Lung (tissue), 12 donors: ENCODE data around the gene ZMYND10. TPM values are rescaled to one million over a fixed set of nuclear protein-coding genes. Genes with fewer than 3 reads are reported as not detected.
A peak's percentile ranks its signal among the peaks of the same experiment; 100 is the strongest.

Experiments used
- ATAC-seq: fragments of 200-7000 bp; cut with Tn5 transposase; one replicate; pipeline ENCODE4 v1.9.1; 2020; ENCODE audit warnings: moderate number of reproducible peaks; ENCODE audit not compliant: insufficient read depth, low FRiP score
- DNase-seq, 3 donors: peaks; one replicate each; pipeline ENCODE4 v3.0.0-alpha.2; 2013 to 2017
- H3K27ac ChIP-seq, 2 donors: one replicate each; pipeline ENCODE4 v1.5.1; 2013; ENCODE audit warnings: mild to moderate bottlenecking in 2 of 2, moderate library complexity in 2 of 2, control low read depth in 1 of 2, inconsistent platforms in 1 of 2, low read depth in 1 of 2, low read length in 1 of 2
- H3K27me3 ChIP-seq, 3 donors: one replicate each; pipeline ENCODE4 v1.5.1; 2013; ENCODE audit warnings: low read length in 2 of 3; ENCODE audit not compliant: control insufficient read depth in 3 of 3, insufficient read depth in 3 of 3
- H3K36me3 ChIP-seq, 4 donors: one replicate each; pipeline ENCODE4 v1.5.1; 2013; ENCODE audit warnings: low read length in 4 of 4, mild to moderate bottlenecking in 1 of 4, moderate library complexity in 1 of 4; ENCODE audit not compliant: control insufficient read depth in 4 of 4, insufficient read depth in 4 of 4
- H3K4me1 ChIP-seq, 5 donors: one replicate each; pipeline ENCODE4 v1.5.1; 2013; ENCODE audit warnings: low read length in 5 of 5, mild to moderate bottlenecking in 2 of 5, moderate library complexity in 1 of 5; ENCODE audit not compliant: control insufficient read depth in 5 of 5, insufficient read depth in 5 of 5
- H3K4me3 ChIP-seq: one replicate; pipeline ENCODE4 v1.5.1; 2013; ENCODE audit warnings: mild to moderate bottlenecking, control low read depth, moderate library complexity
- H3K9ac ChIP-seq, 2 donors: one replicate each; pipeline ENCODE4 v1.5.1; 2013; ENCODE audit warnings: low read length in 2 of 2, control low read depth in 1 of 2; ENCODE audit not compliant: insufficient read depth in 1 of 2
- H3K9me3 ChIP-seq, 4 donors: one replicate each; pipeline ENCODE4 v1.5.1; 2013; ENCODE audit warnings: low read length in 3 of 4, mild to moderate bottlenecking in 1 of 4, moderate library complexity in 1 of 4; ENCODE audit not compliant: control insufficient read depth in 4 of 4, insufficient read depth in 3 of 4
- CTCF ChIP-seq: IDR thresholded peaks from 2 replicates; pipeline ENCODE4 v1.5.1; 2012; ENCODE audit warnings: mild to moderate bottlenecking; ENCODE audit errors: control extremely low read depth, extremely low read depth
- WGBS, 2 donors: extraction: QIAGEN DNeasy Blood & Tissue Kit; methylation state at CpG; one replicate each; pipeline ENCODE4 v1.1.7; 2013; 5-methylcytosine and 5-hydroxymethylcytosine counted together
- polyA plus RNA-seq, 2 donors: library from polyadenylated mRNA; stranded (reverse); fragments of 200-250 nt; gene quantifications; one replicate each; pipeline ENCODE4 v1.2.1, GENCODE V29; 2013
- total RNA-seq, 2 donors: library from RNA; depleted of rRNA in 1 of 2; stranded (reverse); fragments of >200 nt in 1 of 2; gene quantifications; one replicate each; pipeline ENCODE4 v1.2.1, GENCODE V29; 2014 to 2021
- donor health status: control.
- donor health status: control.
- donor health status: Bipolar disorder and iron deficiency.
- donor health status: healthy.
- donor health status: DM: yes; HTN: yes; CAD: no.

Gene ZMYND10
- total and polyA plus RNA-seq, 4 donors = 31.4 to 117 (median 62.4) TPM

- no peak for TF ChIP-seq CTCF
- DNase-seq (peak in 1 of 3 donors; percentile 32), ATAC-seq (no peak)
- 17 to 30% methylated on average over 9 of the region's 9 CpGs for WGBS, 2 donors
- H3K27me3 ChIP-seq = peaks cover 0 to 5% (median 0%) of the 10 kb centered on the region in 3 donors
- peak overlapping the region; percentile 77 to 92 for H3K27ac ChIP-seq
- H3K9me3 ChIP-seq = no peaks in the 10 kb centered on the region
- peaks cover 3 to 58% (median 18%) of the 10 kb centered on the region in 5 donors for H3K4me1 ChIP-seq
- peak overlapping the region; percentile 40 for H3K4me3 ChIP-seq
- peak overlapping the region; percentile 14 to 25 for H3K9ac ChIP-seq
- H3K36me3 ChIP-seq = no peaks in the 10 kb centered on the region
Measured at GRCh38 chr3:50340147-50340447, 5.4 kb downstream of the ZMYND10 start.

GRCh38 chr3:50339485-50340146 lies 5.9 kb downstream of the ZMYND10 start:
- TF ChIP-seq CTCF = no peak
- Histone ChIP-seq H3K9me3 (no peaks in the 10 kb centered on the region), H3K36me3 (peaks cover 0 to 2% (median 0%) of the 10 kb centered on the region in 4 donors), H3K27me3 (peaks cover 0 to 5% (median 0%) of the 10 kb centered on the region in 3 donors), H3K4me3 (peak overlapping the region; percentile 13), H3K27ac (peak overlapping the region; percentile 72 to 77), H3K4me1 (peaks cover 3 to 56% (median 18%) of the 10 kb centered on the region in 5 donors), H3K9ac (no peak overlapping the region)
- 56 to 62% methylated on average over 14 of the region's 14 CpGs for WGBS, 2 donors
- no peak for DNase-seq
- ATAC-seq = no peak

DNA sequence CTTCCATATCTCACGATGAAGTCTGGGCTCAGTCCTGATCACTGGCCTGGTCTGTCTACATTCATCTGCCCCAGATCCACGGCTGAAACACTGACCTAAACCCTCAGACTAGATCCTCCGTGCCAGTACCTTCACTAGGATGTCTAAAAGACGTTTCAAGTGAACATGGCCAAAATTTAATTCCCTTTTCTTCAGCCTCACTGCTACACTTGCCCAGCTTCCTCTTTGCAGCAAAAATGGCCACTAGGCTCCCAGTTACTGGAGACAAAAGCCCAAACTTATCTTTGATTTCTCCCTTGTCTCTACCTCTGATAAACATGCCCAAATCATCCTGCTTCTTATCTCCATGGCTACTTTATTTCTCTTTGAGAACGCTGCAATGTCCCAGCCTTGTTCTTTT lies 6.6 kb downstream of the ZMYND10 start:
- Histone ChIP-seq H3K27ac (peak overlapping the region in 1 of 2 donors; percentile 96), H3K9ac (peak overlapping the region in 1 of 2 donors; percentile 65)

More for the DNA sequence above, 6.6 kb downstream of the ZMYND10 start:
- DNase-seq (no peak), ATAC-seq (no peak)
- H3K36me3 ChIP-seq = peaks cover 0 to 5% (median 0%) of the 10 kb centered on the region in 4 donors
- TF ChIP-seq CTCF = no peak
- peaks cover 10 to 58% (median 21%) of the 10 kb centered on the region in 5 donors for H3K4me1 ChIP-seq
- peaks cover 0 to 5% (median 0%) of the 10 kb centered on the region in 3 donors for H3K27me3 ChIP-seq
- no peak overlapping the region for H3K4me3 ChIP-seq
- no peaks in the 10 kb centered on the region for H3K9me3 ChIP-seq
- WGBS, 2 donors = 26 to 56% methylated on average over 5 of the region's 5 CpGs
